GM06990 (cell line): ENCODE measurements around the gene STK39.
"Not testable (repeated sequence)": the region's sequence is repeated elsewhere in the genome, so short reads cannot be mapped to it uniquely, and the experiment has no call there.

Experiments
- DNase-seq: peaks from one replicate; pipeline ENCODE4 v3.0.0-alpha.2; 2011; ENCODE audit not compliant: insufficient read length; ENCODE audit errors: extremely low read depth
- H3K27me3 ChIP-seq: replicated peaks from 2 replicates; pipeline ENCODE4 v1.6.0; 2011; ENCODE audit warnings: low read length; ENCODE audit not compliant: control insufficient read depth, insufficient read depth
- H3K36me3 ChIP-seq: 2 replicates; pipeline ENCODE4 v1.5.1; 2011; ENCODE audit warnings: low read length; ENCODE audit not compliant: control insufficient read depth, insufficient read depth
- H3K4me3 ChIP-seq: replicated peaks from 2 replicates; pipeline ENCODE4 v1.5.1; 2011; ENCODE audit warnings: low read depth, mild to moderate bottlenecking, control low read depth, low read length
- TF ChIP-seq, protein P1 (sequence below): IDR thresholded peaks from 2 replicates; pipeline ENCODE4 v1.5.1; 2011; ENCODE audit warnings: low read length, control low read depth, mild to moderate bottlenecking, inconsistent platforms; ENCODE audit not compliant: insufficient read depth, poor library complexity, severe bottlenecking

STK39 gene

DNA sequence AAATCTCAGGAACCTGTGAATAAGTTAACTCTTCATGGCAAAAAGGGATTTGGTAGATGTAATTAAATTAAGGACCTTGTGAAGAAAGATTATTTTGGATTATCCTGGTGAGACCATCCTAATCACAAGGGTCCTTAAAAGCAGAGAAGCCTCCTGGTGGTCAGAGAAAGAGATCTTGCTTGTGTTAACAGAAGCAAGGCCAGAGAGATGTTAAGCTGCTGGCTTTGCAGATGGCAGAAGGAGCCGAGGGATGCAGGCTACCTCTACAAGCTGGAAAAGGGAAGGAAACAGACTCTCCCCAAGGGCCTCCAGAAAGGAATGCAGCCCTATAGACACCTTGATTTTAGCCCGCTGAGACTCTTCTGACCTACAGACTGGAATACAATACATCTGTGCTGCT lies 197.0 kb downstream of the STK39 start:
- no peak overlapping the region for H3K4me3 ChIP-seq
- TF ChIP-seq, protein P1, sequence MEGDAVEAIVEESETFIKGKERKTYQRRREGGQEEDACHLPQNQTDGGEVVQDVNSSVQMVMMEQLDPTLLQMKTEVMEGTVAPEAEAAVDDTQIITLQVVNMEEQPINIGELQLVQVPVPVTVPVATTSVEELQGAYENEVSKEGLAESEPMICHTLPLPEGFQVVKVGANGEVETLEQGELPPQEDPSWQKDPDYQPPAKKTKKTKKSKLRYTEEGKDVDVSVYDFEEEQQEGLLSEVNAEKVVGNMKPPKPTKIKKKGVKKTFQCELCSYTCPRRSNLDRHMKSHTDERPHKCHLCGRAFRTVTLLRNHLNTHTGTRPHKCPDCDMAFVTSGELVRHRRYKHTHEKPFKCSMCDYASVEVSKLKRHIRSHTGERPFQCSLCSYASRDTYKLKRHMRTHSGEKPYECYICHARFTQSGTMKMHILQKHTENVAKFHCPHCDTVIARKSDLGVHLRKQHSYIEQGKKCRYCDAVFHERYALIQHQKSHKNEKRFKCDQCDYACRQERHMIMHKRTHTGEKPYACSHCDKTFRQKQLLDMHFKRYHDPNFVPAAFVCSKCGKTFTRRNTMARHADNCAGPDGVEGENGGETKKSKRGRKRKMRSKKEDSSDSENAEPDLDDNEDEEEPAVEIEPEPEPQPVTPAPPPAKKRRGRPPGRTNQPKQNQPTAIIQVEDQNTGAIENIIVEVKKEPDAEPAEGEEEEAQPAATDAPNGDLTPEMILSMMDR: no peak
- no peak for DNase-seq
- H3K27me3 ChIP-seq: no peaks in the 10 kb centered on the region; the same call in 1 of the 2 replicates
- no peaks in the 10 kb centered on the region for H3K36me3 ChIP-seq

DNA sequence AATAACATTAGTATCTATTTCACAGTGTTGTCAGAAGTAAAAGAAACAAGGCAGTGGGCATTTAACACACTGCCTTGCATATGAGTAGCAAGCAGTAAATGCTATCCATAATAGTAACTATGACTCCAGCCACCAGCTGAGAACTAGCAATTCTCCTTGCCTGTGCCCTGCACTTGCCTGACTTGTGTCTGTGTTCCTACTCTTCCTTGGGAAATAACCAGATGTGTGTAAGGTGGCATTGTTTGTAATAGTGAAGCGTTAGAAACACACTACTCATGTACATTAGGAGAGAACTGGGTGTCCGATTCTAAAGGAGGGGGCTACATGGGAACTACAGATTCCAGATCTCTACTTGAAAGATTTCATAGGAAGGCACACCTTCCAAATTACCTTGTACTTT lies 197.8 kb downstream of the STK39 start:
- Histone ChIP-seq H3K36me3 (no peaks in the 10 kb centered on the region), H3K4me3 (no peak overlapping the region), H3K27me3 (no peaks in the 10 kb centered on the region; the same call in 1 of the 2 replicates)
- no peak for DNase-seq
- TF ChIP-seq, protein P1: no peak

DNA sequence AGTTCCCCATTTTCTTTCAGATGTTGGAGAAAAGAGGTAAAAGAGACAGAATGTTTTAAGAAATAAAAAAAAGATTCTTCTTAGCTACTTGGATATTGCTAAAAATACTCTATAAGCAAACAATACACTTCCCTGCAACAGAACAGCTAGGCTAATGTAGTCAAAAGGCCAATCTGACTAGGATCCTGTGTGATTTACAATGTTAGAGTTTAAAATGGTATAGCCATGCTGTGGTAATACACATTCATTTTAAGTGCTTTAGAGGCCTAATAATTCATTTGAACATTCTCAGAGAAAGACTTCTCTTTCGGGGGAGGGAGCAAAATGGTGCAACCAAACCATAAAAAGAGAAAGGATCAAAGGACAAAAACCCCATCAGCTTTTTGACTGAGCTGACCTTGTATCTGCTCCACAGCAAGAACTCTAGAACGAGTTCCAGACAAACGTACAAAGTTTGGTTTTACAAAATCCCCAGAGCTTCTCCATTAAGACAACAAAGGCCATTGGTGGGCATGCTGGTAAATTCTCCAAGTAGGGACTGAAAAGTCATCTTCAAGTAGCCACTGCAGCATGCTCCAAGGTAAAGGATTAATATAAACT lies 200.2 kb downstream of the STK39 start:
- TF ChIP-seq, protein P1: no peak
- H3K27me3 ChIP-seq: no peaks in the 10 kb centered on the region; the same call in 1 of the 2 replicates

DNA sequence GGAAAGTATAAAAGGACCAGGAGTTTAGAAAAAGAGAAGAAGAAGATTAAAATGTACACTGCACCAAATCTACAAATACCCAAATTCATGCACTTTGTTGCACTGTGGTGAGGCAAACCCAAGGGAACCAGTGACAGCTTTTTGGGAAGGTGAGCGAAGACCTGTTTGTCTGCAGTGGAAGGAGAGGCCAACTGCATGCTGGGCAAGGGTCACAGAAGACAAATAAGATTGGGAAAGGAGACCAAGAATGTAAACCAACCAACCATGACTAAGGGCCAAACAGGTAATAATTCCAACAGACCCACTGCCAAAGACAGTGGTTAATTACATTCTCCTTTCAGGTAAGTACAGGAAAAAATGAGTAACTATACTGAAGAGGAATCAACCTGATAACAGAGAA lies 202.8 kb downstream of the STK39 start:
- Histone ChIP-seq H3K36me3 (no peaks in the 10 kb centered on the region), H3K4me3 (no peak overlapping the region), H3K27me3 (no peaks in the 10 kb centered on the region; the same call in 1 of the 2 replicates)
- DNase-seq: no peak
- TF ChIP-seq, protein P1: no peak

More for the DNA sequence above, 200.2 kb downstream of the STK39 start:
- H3K4me3 ChIP-seq: no peak overlapping the region
- H3K36me3 ChIP-seq: no peaks in the 10 kb centered on the region
- DNase-seq: no peak

DNA sequence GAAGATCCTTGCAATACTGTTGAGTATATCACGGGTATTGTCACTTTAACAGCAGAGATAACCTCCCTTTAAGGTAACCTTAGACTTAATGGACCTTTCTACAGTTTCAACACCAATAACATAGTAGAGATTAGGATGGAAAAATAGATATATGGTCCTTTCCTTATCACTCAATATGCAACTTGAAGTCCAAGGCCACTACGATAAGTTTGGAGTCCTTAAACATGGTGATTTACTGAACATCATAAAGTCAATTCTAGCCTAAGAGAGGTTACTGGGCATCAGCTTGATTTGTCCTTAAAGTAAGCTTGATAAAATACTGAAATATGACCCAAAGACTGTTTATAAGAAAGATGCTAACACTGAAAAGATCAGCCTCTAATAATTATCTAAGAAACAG lies 203.2 kb downstream of the STK39 start:
- no peak for DNase-seq
- Histone ChIP-seq H3K27me3 (no peaks in the 10 kb centered on the region; the same call in 1 of the 2 replicates), H3K4me3 (no peak overlapping the region), H3K36me3 (no peaks in the 10 kb centered on the region)
- TF ChIP-seq, protein P1: no peak

DNA sequence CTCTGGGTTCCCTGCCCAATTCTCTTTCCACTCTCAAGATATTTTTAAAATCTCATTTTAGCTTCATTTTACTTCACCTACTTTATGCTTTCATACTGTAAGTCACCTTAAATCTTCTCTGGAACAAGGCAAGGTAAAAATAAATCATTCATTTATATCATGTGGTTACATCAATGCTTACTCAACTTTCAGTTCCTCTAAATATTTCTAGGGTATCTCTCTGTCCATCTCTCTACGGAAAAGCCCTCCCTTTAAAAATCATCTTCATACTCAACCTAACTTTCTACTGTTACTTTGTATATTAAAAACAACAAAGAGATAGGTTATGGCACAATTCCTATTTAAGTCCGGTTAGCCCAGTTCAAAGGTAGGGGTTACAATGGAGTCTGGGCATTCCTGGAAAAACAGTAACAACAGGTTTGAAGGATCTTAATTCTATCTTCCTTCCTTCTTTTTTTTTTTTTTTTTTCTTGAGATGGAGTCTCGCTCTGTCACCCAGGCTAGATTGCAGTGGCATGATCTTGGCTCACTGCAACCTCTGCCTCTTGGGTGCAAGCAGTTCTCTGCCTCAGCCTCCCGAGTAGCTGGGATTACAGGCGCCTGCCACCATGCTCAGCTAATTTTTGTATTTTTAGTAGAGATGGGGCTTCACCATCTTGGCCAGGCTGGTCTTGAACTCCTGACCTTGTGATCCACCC lies 205.1 kb downstream of the STK39 start:
- not testable (repeated sequence) for H3K27me3 ChIP-seq, H3K36me3 ChIP-seq, H3K4me3 ChIP-seq
- peak; percentile 6 for DNase-seq
